ENCODE measurements around the gene ADAMTS7.
"Not testable (repeated sequence)": the region's sequence is repeated elsewhere in the genome, so short reads cannot be mapped to it uniquely, and the experiment has no call there.

ADAMTS7 gene

DNA sequence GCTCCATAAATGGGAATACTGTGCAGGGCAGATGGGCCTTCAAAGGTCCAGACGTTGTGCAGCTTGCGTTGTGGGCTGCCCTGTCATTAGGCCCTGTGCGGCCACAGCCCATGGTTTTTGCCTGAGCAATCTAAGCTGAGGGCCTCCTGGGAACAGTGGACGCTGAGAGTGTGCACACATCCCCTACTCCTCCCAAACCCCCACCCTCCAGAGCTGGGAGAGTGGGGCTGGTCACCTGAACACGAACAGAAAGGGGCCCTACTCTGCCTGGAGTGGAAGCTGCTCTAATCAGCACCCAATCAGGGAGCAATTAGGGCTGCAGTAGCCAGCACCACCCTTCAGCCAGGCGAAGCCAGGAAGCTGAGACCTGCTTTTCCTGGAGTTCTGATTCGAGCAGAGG is 12.2 kb downstream of the ADAMTS7 start:
- not testable (repeated sequence) for H3K36me3 Mint-ChIP-seq, ATAC-seq, H3K4me1 Mint-ChIP-seq, H3K27ac Mint-ChIP-seq, H3K9me3 Mint-ChIP-seq, H3K27me3 Mint-ChIP-seq, H3K4me3 Mint-ChIP-seq

DNA sequence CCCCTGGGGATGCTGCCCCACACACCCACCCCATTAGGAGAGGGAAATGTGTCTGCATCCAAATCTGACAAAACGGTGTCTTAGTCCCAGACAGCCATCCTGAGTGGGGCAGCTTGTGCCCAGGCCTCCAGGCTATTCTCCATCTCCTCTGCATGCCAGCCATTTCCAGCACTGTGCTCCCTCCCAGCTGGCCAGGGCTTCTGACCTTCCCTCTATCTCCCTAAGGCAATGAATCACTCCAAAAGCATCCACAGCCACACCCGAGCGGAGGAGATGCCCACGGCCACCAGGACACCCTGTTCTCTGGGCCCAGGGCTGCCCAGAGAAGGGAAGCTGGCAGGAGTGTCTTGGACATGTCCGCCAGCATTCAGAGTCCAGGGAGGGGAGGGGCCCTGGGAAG is 12.9 kb downstream of the ADAMTS7 start:
- not testable (repeated sequence) for H3K36me3 Mint-ChIP-seq, H3K4me1 Mint-ChIP-seq, H3K27ac Mint-ChIP-seq, ATAC-seq, H3K9me3 Mint-ChIP-seq, H3K27me3 Mint-ChIP-seq, H3K4me3 Mint-ChIP-seq

- H3K27me3 Mint-ChIP-seq: no peaks in the 10 kb centered on the region
- peak; percentile 16 for ATAC-seq
Observed at GRCh38 chr15:78797951-78798350, 13.3 kb downstream of the ADAMTS7 start.

DNA sequence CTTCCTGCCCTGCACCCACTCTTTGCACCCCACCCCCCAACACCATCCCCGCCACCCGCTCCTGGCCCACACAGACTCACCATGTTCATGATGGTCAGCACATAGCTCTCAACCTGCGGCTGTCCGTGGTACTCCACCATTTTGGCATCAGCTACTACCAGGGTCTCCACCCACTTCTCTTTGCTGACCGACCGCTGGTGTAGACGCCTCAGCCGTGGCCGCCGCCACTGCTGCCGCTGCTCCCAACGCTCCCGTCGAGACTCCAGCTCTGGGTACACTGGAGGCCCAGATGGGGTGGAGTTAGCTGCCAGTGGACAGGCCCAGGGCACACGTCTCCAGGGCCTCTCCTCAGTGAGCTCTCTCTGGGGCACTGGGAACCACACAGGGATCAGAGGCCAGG is 14.8 kb downstream of the ADAMTS7 start:
- Mint-ChIP-seq H3K27ac (no peak overlapping the region), H3K36me3 (peaks cover 6% of the 10 kb centered on the region), H3K27me3 (no peaks in the 10 kb centered on the region), H3K4me3 (no peak overlapping the region), H3K4me1 (no peaks in the 10 kb centered on the region), H3K9me3 (no peaks in the 10 kb centered on the region)
- ATAC-seq: no peak

More at GRCh38 chr15:78797951-78798350, 13.3 kb downstream of the ADAMTS7 start:
- no peak overlapping the region for H3K27ac Mint-ChIP-seq
- H3K9me3 Mint-ChIP-seq: no peaks in the 10 kb centered on the region
- H3K4me3 Mint-ChIP-seq: no peak overlapping the region
- no peaks in the 10 kb centered on the region for H3K4me1 Mint-ChIP-seq
- H3K36me3 Mint-ChIP-seq: peaks cover 7% of the 10 kb centered on the region

DNA sequence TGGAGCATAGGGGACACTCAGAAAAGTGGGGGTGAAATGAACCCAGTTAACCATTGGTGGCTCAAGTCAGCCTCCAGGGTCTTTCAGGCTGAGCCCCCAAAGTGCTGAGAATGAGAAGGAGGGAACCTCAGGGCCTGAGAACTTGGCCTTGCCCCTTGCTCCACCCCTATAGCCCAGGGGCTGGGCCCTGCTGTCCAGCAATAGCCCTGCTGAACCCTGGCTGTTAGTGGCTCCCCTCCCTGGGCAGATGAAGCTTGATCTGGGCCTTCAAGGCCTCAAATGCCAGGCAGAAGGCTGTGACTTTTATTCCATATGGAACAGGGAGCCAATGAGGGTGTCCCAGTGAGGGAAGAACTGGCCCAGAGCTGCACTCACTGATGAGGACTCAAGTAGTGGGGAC is 16.2 kb downstream of the ADAMTS7 start:
- Mint-ChIP-seq H3K27me3 (no peaks in the 10 kb centered on the region), H3K36me3 (no peaks in the 10 kb centered on the region), H3K27ac (no peak overlapping the region), H3K4me3 (no peak overlapping the region), H3K4me1 (no peaks in the 10 kb centered on the region), H3K9me3 (no peaks in the 10 kb centered on the region)
- ATAC-seq: no peak

GRCh38 chr15:78794446-78794845 is 16.8 kb downstream of the ADAMTS7 start:
- not testable (repeated sequence) for H3K9me3 Mint-ChIP-seq, H3K27me3 Mint-ChIP-seq, H3K4me3 Mint-ChIP-seq, ATAC-seq, H3K36me3 Mint-ChIP-seq, H3K27ac Mint-ChIP-seq, H3K4me1 Mint-ChIP-seq

DNA sequence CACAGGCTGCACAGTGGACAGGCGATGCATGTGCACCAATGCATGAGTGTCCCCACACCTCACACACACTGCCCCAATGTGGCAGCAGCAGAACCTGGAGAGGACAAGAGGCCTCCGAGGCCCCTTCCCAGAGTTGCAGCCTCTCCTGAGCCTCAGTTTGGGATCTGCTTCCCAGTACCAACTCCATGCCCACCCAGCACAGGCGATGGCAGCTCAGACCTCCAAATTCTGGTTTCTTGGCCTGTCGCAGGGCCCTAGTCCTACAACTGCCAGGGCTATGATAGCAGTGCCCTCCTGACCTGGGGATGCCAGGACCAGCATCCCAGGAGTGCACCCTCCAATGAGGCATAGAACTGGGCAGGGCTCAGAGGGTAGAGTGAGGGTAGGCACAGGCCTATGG is 19.9 kb downstream of the ADAMTS7 start:
- no peak overlapping the region for H3K4me3 Mint-ChIP-seq
- H3K27ac Mint-ChIP-seq: no peak overlapping the region
- H3K27me3 Mint-ChIP-seq: no peaks in the 10 kb centered on the region
- peaks cover 7% of the 10 kb centered on the region for H3K36me3 Mint-ChIP-seq
- no peak for ATAC-seq
- H3K4me1 Mint-ChIP-seq: peaks cover 7% of the 10 kb centered on the region
- H3K9me3 Mint-ChIP-seq: no peaks in the 10 kb centered on the region

DNA sequence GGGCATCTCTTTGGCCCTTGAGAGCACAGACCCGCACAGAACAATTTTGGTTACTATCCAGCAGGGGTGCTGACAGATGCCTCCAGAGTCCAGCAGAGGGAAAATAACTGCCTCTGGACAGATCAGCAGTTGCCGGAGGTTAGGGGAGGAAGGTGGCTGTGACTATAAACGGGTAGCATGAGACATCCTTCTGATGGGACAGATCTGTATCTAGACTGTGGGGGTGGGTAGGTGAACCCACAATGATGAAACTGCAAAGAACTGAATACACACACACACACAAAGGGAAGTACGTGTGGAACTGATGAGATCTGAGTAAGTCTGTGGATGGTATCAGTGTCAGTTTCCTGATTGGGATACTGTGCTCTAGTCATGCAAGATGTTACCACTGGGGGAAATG is 21.2 kb downstream of the ADAMTS7 start:
- Mint-ChIP-seq H3K4me1 (peaks cover 7% of the 10 kb centered on the region), H3K36me3 (peaks cover 8% of the 10 kb centered on the region), H3K27me3 (no peaks in the 10 kb centered on the region), H3K4me3 (no peak overlapping the region), H3K9me3 (no peaks in the 10 kb centered on the region), H3K27ac (no peak overlapping the region)
- peak; percentile 38 for ATAC-seq

GRCh38 chr15:78789615-78790014 is 21.6 kb downstream of the ADAMTS7 start:
- H3K36me3 Mint-ChIP-seq: peaks cover 12% of the 10 kb centered on the region
- no peak overlapping the region for H3K4me3 Mint-ChIP-seq
- H3K27ac Mint-ChIP-seq: no peak overlapping the region
- H3K27me3 Mint-ChIP-seq: no peaks in the 10 kb centered on the region
- ATAC-seq: peak; percentile 6
- H3K9me3 Mint-ChIP-seq: peaks cover 3% of the 10 kb centered on the region
- peaks cover 7% of the 10 kb centered on the region for H3K4me1 Mint-ChIP-seq

DNA sequence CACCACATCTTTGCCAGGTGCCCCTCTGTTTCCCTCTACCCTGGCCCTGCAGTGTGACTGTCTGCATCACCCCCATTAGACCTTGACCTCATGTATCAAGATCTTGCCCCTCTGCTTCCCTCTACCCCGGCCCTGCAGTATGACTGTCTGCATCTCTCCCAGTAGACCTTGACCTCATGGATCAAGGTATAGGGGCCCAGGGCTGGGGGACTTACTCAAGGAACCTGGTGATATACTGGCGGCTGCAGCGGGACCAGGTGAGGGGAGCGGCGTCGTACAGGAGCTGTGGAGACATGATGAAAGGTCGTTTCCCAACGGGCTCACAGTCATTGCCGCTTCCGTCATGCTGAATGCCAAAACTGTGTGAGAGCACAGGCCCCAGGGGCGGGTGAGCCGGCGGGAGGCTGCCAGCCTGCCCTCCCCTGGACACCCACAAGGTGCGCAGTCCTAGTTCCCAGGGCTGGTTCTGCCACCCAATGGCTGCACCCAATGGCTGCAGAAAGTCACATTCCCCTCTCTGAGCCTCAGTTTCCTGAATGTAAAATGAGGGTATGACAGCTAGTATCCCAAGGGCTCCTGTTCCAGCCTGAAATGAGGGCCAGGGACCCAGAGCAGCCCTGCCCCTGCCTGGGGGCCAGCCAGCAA is 23.1 kb downstream of the ADAMTS7 start:
- no peaks in the 10 kb centered on the region for H3K27me3 Mint-ChIP-seq
- no peak overlapping the region for H3K4me3 Mint-ChIP-seq
- peaks cover 5% of the 10 kb centered on the region for H3K9me3 Mint-ChIP-seq
- no peak overlapping the region for H3K27ac Mint-ChIP-seq
- peaks cover 7% of the 10 kb centered on the region for H3K4me1 Mint-ChIP-seq
- H3K36me3 Mint-ChIP-seq: peaks cover 20% of the 10 kb centered on the region
- ATAC-seq: no peak

- H3K27ac Mint-ChIP-seq, H3K9me3 Mint-ChIP-seq: not testable (repeated sequence)
Observed at GRCh38 chr15:78782402-78782801, 28.9 kb downstream of the ADAMTS7 start.

DNA sequence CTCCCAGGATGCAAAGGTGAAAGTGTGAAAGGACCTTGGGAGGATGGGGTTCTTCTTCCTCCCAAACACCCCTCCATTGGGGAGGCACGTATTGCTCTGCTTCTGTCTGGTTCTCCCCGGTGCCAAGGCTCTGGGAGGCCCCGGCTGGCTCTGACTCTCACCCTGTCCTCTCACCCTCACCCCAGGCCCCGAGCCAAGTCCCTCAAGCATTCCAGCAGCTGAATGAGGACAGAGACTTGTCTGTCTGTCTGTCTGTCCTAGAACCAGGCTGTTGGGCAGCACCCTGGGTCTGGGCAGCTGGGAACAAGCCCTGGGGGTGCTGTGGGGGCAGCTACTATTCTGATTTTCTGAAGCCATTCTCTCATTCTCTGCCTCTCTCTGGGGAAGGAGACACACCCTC is 29.9 kb downstream of the ADAMTS7 start:
- H3K27ac Mint-ChIP-seq: peak overlapping the region; percentile 70
- H3K36me3 Mint-ChIP-seq: peaks cover 28% of the 10 kb centered on the region
- H3K4me3 Mint-ChIP-seq, H3K27me3 Mint-ChIP-seq, H3K9me3 Mint-ChIP-seq, ATAC-seq, H3K4me1 Mint-ChIP-seq: not testable (repeated sequence)

More at GRCh38 chr15:78782402-78782801, 28.9 kb downstream of the ADAMTS7 start:
- H3K4me1 Mint-ChIP-seq: peaks cover 13% of the 10 kb centered on the region
- ATAC-seq, H3K4me3 Mint-ChIP-seq, H3K27me3 Mint-ChIP-seq: not testable (repeated sequence)
- peaks cover 28% of the 10 kb centered on the region for H3K36me3 Mint-ChIP-seq

GRCh38 chr15:78779975-78780374 is 31.3 kb downstream of the ADAMTS7 start:
- not testable (repeated sequence) for H3K9me3 Mint-ChIP-seq, ATAC-seq, H3K27me3 Mint-ChIP-seq

DNA sequence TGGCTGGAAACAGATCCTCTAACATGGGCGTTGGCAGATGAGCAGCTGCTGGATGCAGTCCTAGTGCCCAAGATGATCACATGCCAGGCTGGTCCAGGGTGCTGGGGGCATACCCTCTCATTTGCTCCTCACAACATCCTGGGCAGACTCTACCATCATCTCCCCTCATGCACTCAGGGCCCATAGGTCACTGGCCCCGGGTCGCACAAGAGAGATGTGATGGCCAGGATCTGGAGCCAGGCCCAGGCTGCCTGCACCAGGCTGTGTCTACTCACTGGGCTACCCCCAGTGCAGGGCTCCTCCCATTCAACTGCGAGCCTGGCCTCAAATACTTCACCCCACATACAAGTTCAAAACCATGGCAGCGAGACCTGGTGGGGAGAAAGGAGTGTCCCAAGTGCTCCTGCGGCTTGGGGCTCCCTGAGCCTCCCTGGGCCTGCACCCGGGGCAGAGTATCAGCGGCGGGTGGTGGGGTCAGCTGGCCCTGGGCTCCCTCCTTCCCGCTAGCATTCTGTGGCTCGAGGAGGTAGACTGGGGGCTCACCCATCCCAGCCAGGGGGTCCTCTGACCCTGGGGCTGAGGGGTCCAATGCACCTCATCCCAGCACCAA is 32.0 kb downstream of the ADAMTS7 start:
- Mint-ChIP-seq H3K4me1 (peaks cover 13% of the 10 kb centered on the region), H3K36me3 (peaks cover 19% of the 10 kb centered on the region)
- ATAC-seq, H3K9me3 Mint-ChIP-seq, H3K27ac Mint-ChIP-seq, H3K27me3 Mint-ChIP-seq, H3K4me3 Mint-ChIP-seq: not testable (repeated sequence)

More at GRCh38 chr15:78779975-78780374, 31.3 kb downstream of the ADAMTS7 start:
- not testable (repeated sequence) for H3K4me3 Mint-ChIP-seq, H3K27ac Mint-ChIP-seq
- Mint-ChIP-seq H3K36me3 (peaks cover 26% of the 10 kb centered on the region), H3K4me1 (peaks cover 13% of the 10 kb centered on the region)

DNA sequence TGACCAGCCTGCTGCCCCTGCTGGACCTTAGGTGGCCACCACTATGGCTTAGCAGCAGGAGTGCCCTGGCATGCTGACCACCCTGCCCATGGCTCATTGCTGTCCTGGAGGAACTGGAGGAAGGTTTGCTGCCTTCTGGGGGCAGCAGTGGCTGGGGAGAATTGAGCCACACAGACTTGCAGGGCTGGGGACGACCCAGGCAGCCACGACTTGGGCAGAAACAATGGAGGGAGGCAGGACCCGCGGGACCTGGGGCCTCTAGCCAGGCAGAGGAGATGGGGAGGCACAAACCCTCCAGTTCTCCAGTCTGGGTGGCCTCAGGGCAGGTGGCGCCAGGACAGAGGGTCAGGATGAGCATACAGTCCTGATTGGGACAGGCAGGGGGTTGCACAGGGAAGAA is 32.8 kb downstream of the ADAMTS7 start:
- Mint-ChIP-seq H3K36me3 (peaks cover 15% of the 10 kb centered on the region), H3K27ac (peak overlapping the region; percentile 61)

GRCh38 chr15:78777953-78778345 is 33.3 kb downstream of the ADAMTS7 start:
- not testable (repeated sequence) for H3K27me3 Mint-ChIP-seq, ATAC-seq, H3K4me3 Mint-ChIP-seq, H3K9me3 Mint-ChIP-seq
- Mint-ChIP-seq H3K27ac (peak overlapping the region; percentile 61), H3K4me1 (peaks cover 13% of the 10 kb centered on the region), H3K36me3 (peaks cover 15% of the 10 kb centered on the region)

More for the DNA sequence above, 32.8 kb downstream of the ADAMTS7 start:
- no peak for ATAC-seq
- Mint-ChIP-seq H3K9me3 (no peaks in the 10 kb centered on the region), H3K27me3 (peaks cover 6% of the 10 kb centered on the region), H3K4me3 (no peak overlapping the region), H3K4me1 (peaks cover 13% of the 10 kb centered on the region)
